Brain microvascular endothelial cell (primary cell): ENCODE measurements around the gene LRRC4C.

ENCODE experiments used
- DNase-seq: peaks from one replicate; pipeline ENCODE4 v3.0.0-alpha.2; 2020
- H3K27ac ChIP-seq: fragments of 250-450 bp; sonication (Bioruptor Pico); 2 replicates; pipeline ENCODE4 v1.5.1; 2020; ENCODE audit warnings: mild to moderate bottlenecking, moderate library complexity
- H3K27me3 ChIP-seq: fragments of 250-450 bp; sonication (Bioruptor Pico); replicated peaks from 2 replicates; pipeline ENCODE4 v1.5.1; 2020; ENCODE audit warnings: mild to moderate bottlenecking
- H3K36me3 ChIP-seq: fragments of 250-450 bp; sonication (Bioruptor Pico); replicated peaks from 2 replicates; pipeline ENCODE4 v1.5.1; 2020; ENCODE audit warnings: mild to moderate bottlenecking
- H3K4me3 ChIP-seq: 2 replicates; pipeline ENCODE4 v1.5.1; 2011; ENCODE audit warnings: low read depth, mild to moderate bottlenecking, control low read depth, low read length, moderate library complexity
- CTCF ChIP-seq: IDR thresholded peaks from 2 replicates; pipeline ENCODE4 v1.5.1; 2011; ENCODE audit warnings: low read depth, mild to moderate bottlenecking, moderate library complexity, low read length, control low read depth, inconsistent platforms; ENCODE audit errors: missing control alignments
- in situ Hi-C: cut with HindIII; loops from 2 replicates; pipeline ENCODE4 v1.10.0; 2017; ENCODE audit warnings: low sequenced_read_pairs, low pct_ligation_motif_present

Gene LRRC4C

GRCh38 chr11:40401132-40401853 is 1058.2 kb downstream of the LRRC4C start:
- no peaks in the 10 kb centered on the region for H3K27me3 ChIP-seq
- in situ Hi-C loops = no loop called here
- DNase-seq = no peak
- H3K27ac ChIP-seq = no peak overlapping the region
- no peak overlapping the region for H3K4me3 ChIP-seq
- H3K36me3 ChIP-seq = no peaks in the 10 kb centered on the region
- TF ChIP-seq CTCF = no peak

- Histone ChIP-seq H3K27ac (no peak overlapping the region), H3K27me3 (no peaks in the 10 kb centered on the region), H3K4me3 (no peak overlapping the region), H3K36me3 (no peaks in the 10 kb centered on the region)
- no peak for DNase-seq
- TF ChIP-seq CTCF = no peak
- in situ Hi-C loops = no loop called here
Observed at GRCh38 chr11:40397141-40397540, 1062.3 kb downstream of the LRRC4C start.

GRCh38 chr11:40393511-40393910 is 1065.9 kb downstream of the LRRC4C start:
- no peak overlapping the region for H3K4me3 ChIP-seq
- in situ Hi-C loops = no loop called here

GRCh38 chr11:40391679-40392078 is 1067.8 kb downstream of the LRRC4C start:
- no peaks in the 10 kb centered on the region for H3K27me3 ChIP-seq
- H3K36me3 ChIP-seq = no peaks in the 10 kb centered on the region
- in situ Hi-C loops = no loop called here
- DNase-seq = no peak
- H3K4me3 ChIP-seq = no peak overlapping the region
- H3K27ac ChIP-seq = no peak overlapping the region
- TF ChIP-seq CTCF = no peak

More at GRCh38 chr11:40393511-40393910, 1065.9 kb downstream of the LRRC4C start:
- Histone ChIP-seq H3K27ac (no peak overlapping the region), H3K36me3 (no peaks in the 10 kb centered on the region), H3K27me3 (no peaks in the 10 kb centered on the region)
- DNase-seq = no peak
- no peak for TF ChIP-seq CTCF

GRCh38 chr11:40388097-40388818 is 1071.2 kb downstream of the LRRC4C start:
- Histone ChIP-seq H3K36me3 (no peaks in the 10 kb centered on the region), H3K4me3 (no peak overlapping the region), H3K27me3 (no peaks in the 10 kb centered on the region), H3K27ac (no peak overlapping the region)
- in situ Hi-C loops = no loop called here
- DNase-seq = no peak
- TF ChIP-seq CTCF = no peak
